Osteoblast (primary cell): ENCODE data around the gene FGF14. TPM values are rescaled to one million over a fixed set of nuclear protein-coding genes. Genes with fewer than 3 reads are reported as not detected.

Source experiments
- DNase-seq: peaks from one replicate; pipeline ENCODE4 v3.0.0; 2011; ENCODE audit warnings: low spot score, mixed read lengths; ENCODE audit not compliant: insufficient read length; ENCODE audit errors: missing footprints
- H2AFZ ChIP-seq: 2 replicates; pipeline ENCODE4 v1.6.0; 2011; ENCODE audit warnings: mild to moderate bottlenecking, low read length
- H3K27ac ChIP-seq: 2 replicates; pipeline ENCODE4 v1.5.1; 2011; ENCODE audit warnings: mild to moderate bottlenecking, low read depth, low read length, moderate library complexity
- H3K27me3 ChIP-seq: 2 replicates; pipeline ENCODE4 v1.6.0; 2012; ENCODE audit warnings: mild to moderate bottlenecking, control low read depth, inconsistent platforms, low read length, moderate library complexity; ENCODE audit not compliant: insufficient read depth
- H3K36me3 ChIP-seq: 2 replicates; pipeline ENCODE4 v1.5.1; 2011; ENCODE audit warnings: mild to moderate bottlenecking, low read length, control low read depth, moderate library complexity; ENCODE audit not compliant: insufficient read depth
- H3K4me1 ChIP-seq: 2 replicates; pipeline ENCODE4 v1.5.1; 2011; ENCODE audit warnings: mild to moderate bottlenecking, low read length, control low read depth, moderate library complexity; ENCODE audit not compliant: insufficient read depth
- H3K4me2 ChIP-seq: 2 replicates; pipeline ENCODE4 v1.6.0; 2011; ENCODE audit warnings: mild to moderate bottlenecking, low read length; ENCODE audit not compliant: insufficient read depth
- H3K4me3 ChIP-seq: fragments of 200-600 bp; sonication (generic); 3 replicates; pipeline ENCODE4 v1.5.1; 2012; ENCODE audit warnings: mild to moderate bottlenecking, low read length, inconsistent platforms; ENCODE audit not compliant: insufficient read depth
- H3K79me2 ChIP-seq: 2 replicates; pipeline ENCODE4 v1.6.0; 2012; ENCODE audit warnings: mild to moderate bottlenecking, low read length, control low read depth, inconsistent platforms; ENCODE audit not compliant: insufficient read depth
- H3K9me3 ChIP-seq: 2 replicates; pipeline ENCODE4 v1.5.1; 2011; ENCODE audit warnings: low read depth, low read length, control low read depth
- H4K20me1 ChIP-seq: 2 replicates; pipeline ENCODE4 v1.6.0; 2012; ENCODE audit warnings: mild to moderate bottlenecking, low read length, control low read depth; ENCODE audit not compliant: insufficient read depth
- CTCF ChIP-seq: IDR thresholded peaks from 2 replicates; pipeline ENCODE4 v1.5.1; 2011; ENCODE audit warnings: mild to moderate bottlenecking, low read depth, low read length, moderate library complexity; ENCODE audit errors: extremely low read depth
- total RNA-seq: library from RNA; depleted of rRNA; stranded (reverse); fragments of >200 nt; gene quantifications from 2 replicates; pipeline ENCODE4 v1.2.3, GENCODE V29; 2012

The FGF14 gene
- total RNA-seq, 1 donor, result under 0.01 TPM

DNA sequence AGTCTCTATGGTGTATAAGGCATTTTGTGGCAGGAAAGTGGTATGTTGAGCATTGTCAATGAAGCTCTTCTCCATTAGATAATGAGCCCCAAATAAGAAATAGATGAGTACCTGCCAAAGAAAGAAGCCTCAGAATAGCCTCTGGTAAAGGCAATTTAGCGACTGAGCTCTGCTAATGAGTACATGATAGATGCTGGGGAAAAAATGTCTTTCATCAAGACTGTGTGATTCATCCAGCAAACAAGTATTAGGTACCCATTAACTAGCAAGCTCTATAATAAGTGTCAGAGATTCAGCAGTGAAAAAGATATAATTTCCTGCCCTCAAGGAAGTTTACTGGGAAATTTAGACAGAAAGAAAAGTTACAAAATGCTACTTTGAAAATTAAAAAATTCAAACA, 654.8 kb downstream of the FGF14 start:
- Histone ChIP-seq H3K4me3 (no peak overlapping the region), H3K36me3 (no peaks in the 10 kb centered on the region), H3K4me2 (no peak overlapping the region), H3K27me3 (no peaks in the 10 kb centered on the region), H4K20me1 (no peaks in the 10 kb centered on the region), H3K27ac (no peak overlapping the region), H3K9me3 (no peaks in the 10 kb centered on the region), H2AFZ (no peak overlapping the region), H3K4me1 (no peaks in the 10 kb centered on the region), H3K79me2 (no peaks in the 10 kb centered on the region)
- no peak for DNase-seq
- TF ChIP-seq CTCF, result no peak

DNA sequence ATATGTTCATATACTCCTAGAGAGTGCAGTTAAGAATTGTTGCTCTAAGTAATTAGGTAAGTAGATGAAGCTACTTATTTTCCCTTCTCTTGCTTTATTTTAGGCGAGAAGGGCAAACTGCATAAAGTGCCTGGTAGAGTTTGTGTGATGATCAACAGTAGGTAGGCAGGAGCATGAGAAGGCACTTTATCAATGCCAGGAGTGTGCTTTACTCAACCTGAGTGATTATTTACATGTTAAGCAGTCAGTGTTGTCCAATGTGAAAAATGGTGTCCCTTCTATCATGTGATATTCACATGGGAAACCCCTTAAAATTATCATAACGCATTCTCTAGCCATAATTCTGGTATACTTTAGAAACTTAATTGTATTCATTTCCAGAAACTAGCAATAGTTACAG, 655.3 kb downstream of the FGF14 start:
- no peak for DNase-seq
- H2AFZ ChIP-seq, result no peak overlapping the region
- H3K27me3 ChIP-seq, result no peaks in the 10 kb centered on the region
- no peak for TF ChIP-seq CTCF
- no peaks in the 10 kb centered on the region for H3K9me3 ChIP-seq
- H3K79me2 ChIP-seq, result no peaks in the 10 kb centered on the region
- no peaks in the 10 kb centered on the region for H3K36me3 ChIP-seq
- no peaks in the 10 kb centered on the region for H4K20me1 ChIP-seq
- H3K4me1 ChIP-seq, result no peaks in the 10 kb centered on the region
- H3K4me3 ChIP-seq, result no peak overlapping the region
- no peak overlapping the region for H3K4me2 ChIP-seq
- no peak overlapping the region for H3K27ac ChIP-seq

GRCh38 chr13:101739382-101740178, 662.3 kb downstream of the FGF14 start:
- Histone ChIP-seq H4K20me1 (no peaks in the 10 kb centered on the region), H2AFZ (no peak overlapping the region), H3K4me1 (no peaks in the 10 kb centered on the region), H3K9me3 (no peaks in the 10 kb centered on the region), H3K4me2 (no peak overlapping the region), H3K27ac (no peak overlapping the region), H3K79me2 (no peaks in the 10 kb centered on the region), H3K36me3 (no peaks in the 10 kb centered on the region), H3K4me3 (no peak overlapping the region), H3K27me3 (no peaks in the 10 kb centered on the region)
- TF ChIP-seq CTCF, result no peak
- no peak for DNase-seq

GRCh38 chr13:101738336-101738735, 663.5 kb downstream of the FGF14 start:
- TF ChIP-seq CTCF, result no peak
- H3K4me3 ChIP-seq, result no peak overlapping the region
- DNase-seq, result no peak
- H3K27me3 ChIP-seq, result no peaks in the 10 kb centered on the region
- no peak overlapping the region for H2AFZ ChIP-seq
- H3K27ac ChIP-seq, result no peak overlapping the region
- H3K9me3 ChIP-seq, result no peaks in the 10 kb centered on the region
- no peaks in the 10 kb centered on the region for H3K4me1 ChIP-seq
- no peaks in the 10 kb centered on the region for H3K36me3 ChIP-seq
- H3K79me2 ChIP-seq, result no peaks in the 10 kb centered on the region
- no peak overlapping the region for H3K4me2 ChIP-seq
- H4K20me1 ChIP-seq, result no peaks in the 10 kb centered on the region
